ENCODE results near the gene EML5. TPM values are rescaled to one million over a fixed set of nuclear protein-coding genes. Genes with fewer than 3 reads are reported as not detected.

Gene EML5
- total and polyA plus RNA-seq, 12 donors: 1.8 to 17.3 (median 6.3) TPM

DNA sequence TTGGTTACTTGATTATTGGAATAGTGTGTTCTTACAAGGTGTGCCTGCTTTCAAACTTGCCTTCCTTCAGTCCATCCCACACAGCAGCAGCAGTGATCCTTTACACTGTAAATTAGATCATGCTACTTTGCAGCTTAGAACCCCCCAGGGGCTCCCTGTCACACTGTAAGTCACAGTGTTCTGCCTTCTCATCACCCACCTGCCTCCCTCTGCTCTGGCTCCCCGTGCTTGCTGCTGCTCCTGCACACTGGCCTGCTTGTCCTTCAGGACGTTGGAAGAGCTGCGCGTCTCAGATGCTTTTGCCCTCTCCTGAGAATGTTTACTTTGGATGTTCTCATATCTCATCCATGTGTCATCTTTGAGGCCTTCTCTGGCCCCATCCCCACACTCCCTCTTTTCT is 202.6 kb downstream of the EML5 start:
- H3K9me3 ChIP-seq (replicated peaks in 1 of 3): no peaks in the 10 kb centered on the region
- peaks cover 0 to 47% of the 10 kb centered on the region in 2 donors for H3K36me3 ChIP-seq (replicated peaks in 1 of 2)
- no peak for DNase-seq
- H3K4me1 ChIP-seq (replicated peaks in 1 of 2): peaks cover 0 to 3% of the 10 kb centered on the region in 2 donors
- intact Hi-C loops (cut with DNase I): no loop called here
- no peak overlapping the region for H3K4me3 ChIP-seq
- H3K27me3 ChIP-seq: no peaks in the 10 kb centered on the region
- no peak overlapping the region for H3K27ac ChIP-seq
- TF ChIP-seq CTCF (IDR thresholded peaks at IDR 0.05): no peak
- WGBS, 4 donors: 41 to 45% (median 42%) methylated on average over 4 of the region's 4 CpGs

DNA sequence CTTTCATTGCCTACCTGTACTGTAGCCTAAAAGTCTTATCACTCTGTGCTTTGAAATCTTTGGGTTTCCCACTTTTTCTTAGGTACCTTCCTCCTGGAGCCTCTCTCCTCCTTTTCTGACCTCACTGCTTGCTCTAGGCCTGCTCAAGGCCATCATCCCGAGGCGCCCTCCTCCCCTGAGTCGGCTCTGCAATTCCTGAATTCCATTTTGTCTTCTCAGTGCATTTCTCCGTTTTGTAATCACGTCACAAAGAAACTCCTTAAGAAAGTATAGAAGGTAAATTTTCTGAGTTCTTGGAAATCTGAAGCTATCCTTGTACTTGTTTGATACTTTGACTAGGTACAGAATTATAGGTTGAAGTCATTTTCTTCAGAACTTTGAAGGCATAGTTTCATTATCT is 204.7 kb downstream of the EML5 start:
- no peaks in the 10 kb centered on the region for H3K9me3 ChIP-seq (replicated peaks in 1 of 3)
- H3K27ac ChIP-seq: no peak overlapping the region
- no peaks in the 10 kb centered on the region for H3K27me3 ChIP-seq
- H3K4me3 ChIP-seq: no peak overlapping the region
- peaks cover 0 to 3% of the 10 kb centered on the region in 2 donors for H3K4me1 ChIP-seq (replicated peaks in 1 of 2)
- WGBS, 4 donors: 42 to 69% (median 48%) methylated on average over 5 of the region's 5 CpGs
- intact Hi-C loops (cut with DNase I): no loop called here
- TF ChIP-seq CTCF (IDR thresholded peaks at IDR 0.05) (no peak), POLR2A (IDR thresholded peaks at IDR 0.05) (no peak)
- H3K36me3 ChIP-seq (replicated peaks in 1 of 2): peaks cover 0 to 46% of the 10 kb centered on the region in 2 donors
- DNase-seq: peak in 4 of 7 donors; percentile 31 to 47 (median 40)

DNA sequence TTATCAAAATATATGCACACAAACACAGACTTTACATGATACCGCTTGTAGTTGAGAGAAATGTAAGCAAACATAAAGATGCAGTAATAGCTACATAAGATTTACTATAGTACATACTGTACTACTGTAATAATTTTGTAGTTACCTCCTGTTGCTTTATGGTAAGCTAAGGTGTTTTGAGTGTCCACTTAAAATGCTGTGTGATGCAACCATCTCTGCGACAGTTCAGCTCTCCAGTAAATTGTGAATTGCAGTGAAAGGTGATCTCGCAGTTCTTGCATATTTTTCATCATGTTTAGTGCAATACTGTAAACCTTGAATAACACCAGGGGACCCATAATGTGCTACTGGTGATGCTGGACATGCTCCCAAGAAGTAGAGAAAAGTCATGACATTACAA is 208.3 kb downstream of the EML5 start:
- Histone ChIP-seq H3K4me1 (replicated peaks in 1 of 2) (no peaks in the 10 kb centered on the region), H3K9me3 (replicated peaks in 1 of 3) (no peaks in the 10 kb centered on the region), H3K27ac (no peak overlapping the region), H3K27me3 (no peaks in the 10 kb centered on the region), H3K4me3 (no peak overlapping the region), H3K36me3 (replicated peaks in 1 of 2) (peaks cover 0 to 59% of the 10 kb centered on the region in 2 donors)
- 94 to 98% (median 97%) methylated on average over 3 of the region's 3 CpGs for WGBS, 4 donors
- DNase-seq: no peak
- intact Hi-C loops (cut with DNase I): no loop called here
- TF ChIP-seq POLR2A (IDR thresholded peaks at IDR 0.05): no peak

- Histone ChIP-seq H3K4me1 (replicated peaks in 1 of 2) (no peaks in the 10 kb centered on the region), H3K27me3 (no peaks in the 10 kb centered on the region), H3K36me3 (replicated peaks in 1 of 2) (peaks cover 0 to 95% of the 10 kb centered on the region in 2 donors), H3K9me3 (replicated peaks in 1 of 3) (no peaks in the 10 kb centered on the region), H3K4me3 (no peak overlapping the region), H3K27ac (no peak overlapping the region)
- intact Hi-C loops (cut with DNase I): no loop called here
- 92 to 97% (median 95%) methylated on average over 5 of the region's 5 CpGs for WGBS, 4 donors
- DNase-seq: no peak
- TF ChIP-seq CTCF (IDR thresholded peaks at IDR 0.05): no peak
- no peak for TF ChIP-seq POLR2A (IDR thresholded peaks at IDR 0.05)
Observed at GRCh38 chr14:88576222-88576621, 216.5 kb downstream of the EML5 start.

GRCh38 chr14:88572117-88572516 is 220.6 kb downstream of the EML5 start:
- H3K4me1 ChIP-seq (replicated peaks in 1 of 2): no peaks in the 10 kb centered on the region
- 91 to 95% (median 92%) methylated on average over 4 of the region's 4 CpGs for WGBS, 4 donors
- intact Hi-C loops (cut with DNase I): no loop called here

More at GRCh38 chr14:88572117-88572516, 220.6 kb downstream of the EML5 start:
- H3K4me3 ChIP-seq: no peak overlapping the region
- TF ChIP-seq POLR2A (IDR thresholded peaks at IDR 0.05) (no peak), CTCF (IDR thresholded peaks at IDR 0.05) (no peak)
- H3K36me3 ChIP-seq (replicated peaks in 1 of 2): peaks cover 0 to 98% of the 10 kb centered on the region in 2 donors
- H3K27ac ChIP-seq: no peak overlapping the region
- no peak for DNase-seq
- no peaks in the 10 kb centered on the region for H3K27me3 ChIP-seq
- H3K9me3 ChIP-seq (replicated peaks in 1 of 3): no peaks in the 10 kb centered on the region
